ENCODE results near the gene TNFSF18. TPM values are rescaled to one million over a fixed set of nuclear protein-coding genes. Genes with fewer than 3 reads are reported as not detected.

TNFSF18 gene
- total RNA-seq, 1 donor from 2014 or later, result not detected

DNA sequence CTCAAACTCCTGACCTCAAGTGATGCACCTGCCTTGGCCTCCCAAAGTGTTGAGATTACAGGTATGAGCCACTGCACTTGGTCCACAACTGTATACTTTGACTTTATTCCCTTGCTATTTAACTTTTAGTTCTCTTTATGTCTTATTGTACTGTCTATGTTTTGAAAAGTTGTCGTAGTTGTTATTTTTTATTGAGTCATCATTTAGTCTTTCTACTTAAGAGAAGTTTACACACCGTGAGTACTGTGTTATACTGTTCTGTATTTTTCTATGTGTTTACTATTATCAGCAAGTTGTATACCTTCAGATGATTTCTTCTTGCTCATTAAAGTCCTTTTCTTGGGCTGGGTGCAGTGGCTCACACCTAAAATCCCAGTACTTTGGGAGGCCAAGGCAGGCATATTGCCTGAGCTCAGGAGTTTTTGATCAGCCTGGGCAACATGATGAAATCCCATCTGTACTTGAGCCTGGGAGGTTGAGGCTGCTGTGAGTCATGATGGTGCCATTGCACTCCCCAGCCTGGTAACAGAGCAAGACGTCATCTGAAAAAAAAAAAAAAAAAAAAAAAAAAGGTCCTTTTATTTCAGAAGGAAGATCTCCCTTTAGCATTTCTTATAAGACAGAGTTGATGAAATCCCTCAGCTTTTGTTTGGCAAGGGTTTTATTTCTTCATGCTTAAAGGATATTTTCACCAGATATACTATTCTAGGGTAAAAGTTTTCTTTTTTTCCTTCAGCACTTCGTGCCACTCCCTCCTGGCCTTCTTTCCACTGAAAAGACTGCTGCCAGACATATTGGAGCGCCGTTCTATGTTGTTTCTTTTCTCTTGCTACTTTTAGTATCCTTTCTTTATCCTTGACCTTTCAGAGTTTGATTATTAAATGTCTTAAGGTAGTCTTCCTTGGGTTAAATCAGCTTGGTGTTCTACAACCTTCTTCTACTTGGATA is 47.6 kb downstream of the TNFSF18 start:
- H3K4me3 ChIP-seq (ENCODE audit: low read depth, low read length), result no peak overlapping the region
- DNase-seq (ENCODE audit: low read depth), result peak; percentile 40
- TF ChIP-seq, protein P1, sequence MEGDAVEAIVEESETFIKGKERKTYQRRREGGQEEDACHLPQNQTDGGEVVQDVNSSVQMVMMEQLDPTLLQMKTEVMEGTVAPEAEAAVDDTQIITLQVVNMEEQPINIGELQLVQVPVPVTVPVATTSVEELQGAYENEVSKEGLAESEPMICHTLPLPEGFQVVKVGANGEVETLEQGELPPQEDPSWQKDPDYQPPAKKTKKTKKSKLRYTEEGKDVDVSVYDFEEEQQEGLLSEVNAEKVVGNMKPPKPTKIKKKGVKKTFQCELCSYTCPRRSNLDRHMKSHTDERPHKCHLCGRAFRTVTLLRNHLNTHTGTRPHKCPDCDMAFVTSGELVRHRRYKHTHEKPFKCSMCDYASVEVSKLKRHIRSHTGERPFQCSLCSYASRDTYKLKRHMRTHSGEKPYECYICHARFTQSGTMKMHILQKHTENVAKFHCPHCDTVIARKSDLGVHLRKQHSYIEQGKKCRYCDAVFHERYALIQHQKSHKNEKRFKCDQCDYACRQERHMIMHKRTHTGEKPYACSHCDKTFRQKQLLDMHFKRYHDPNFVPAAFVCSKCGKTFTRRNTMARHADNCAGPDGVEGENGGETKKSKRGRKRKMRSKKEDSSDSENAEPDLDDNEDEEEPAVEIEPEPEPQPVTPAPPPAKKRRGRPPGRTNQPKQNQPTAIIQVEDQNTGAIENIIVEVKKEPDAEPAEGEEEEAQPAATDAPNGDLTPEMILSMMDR (conservative IDR thresholded peaks at IDR 0.05; ENCODE audit: low read depth, low read length), result no peak

DNA sequence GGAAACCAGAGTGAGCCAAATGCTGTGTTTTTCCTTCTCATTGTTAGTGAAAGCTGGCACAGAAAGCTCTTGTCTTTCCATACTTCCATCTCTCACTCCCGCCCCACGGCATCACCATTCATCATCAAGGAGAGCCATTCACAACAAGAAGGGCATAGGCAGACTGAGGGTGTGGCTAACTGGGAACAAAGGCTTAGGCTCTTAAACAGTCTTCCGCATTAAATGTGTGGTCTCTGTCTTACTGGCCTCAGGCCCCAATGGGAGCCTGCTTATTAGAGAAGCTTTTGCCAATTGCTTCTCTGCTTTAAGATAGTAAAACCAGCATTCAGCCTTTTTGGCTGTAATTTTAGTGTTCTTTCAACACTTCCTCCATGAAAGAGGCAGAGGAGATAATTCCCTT is 51.4 kb downstream of the TNFSF18 start:
- no peak for DNase-seq (ENCODE audit: low read depth)
- TF ChIP-seq, protein P1 (conservative IDR thresholded peaks at IDR 0.05; ENCODE audit: low read depth, low read length), result no peak
- H3K4me3 ChIP-seq (ENCODE audit: low read depth, low read length), result no peak overlapping the region

GRCh38 chr1:172997941-172998361 is 52.8 kb downstream of the TNFSF18 start:
- TF ChIP-seq, protein P1 (conservative IDR thresholded peaks at IDR 0.05; ENCODE audit: low read depth, low read length), result no peak
- no peak overlapping the region for H3K4me3 ChIP-seq (ENCODE audit: low read depth, low read length)
- no peak for DNase-seq (ENCODE audit: low read depth)

DNA sequence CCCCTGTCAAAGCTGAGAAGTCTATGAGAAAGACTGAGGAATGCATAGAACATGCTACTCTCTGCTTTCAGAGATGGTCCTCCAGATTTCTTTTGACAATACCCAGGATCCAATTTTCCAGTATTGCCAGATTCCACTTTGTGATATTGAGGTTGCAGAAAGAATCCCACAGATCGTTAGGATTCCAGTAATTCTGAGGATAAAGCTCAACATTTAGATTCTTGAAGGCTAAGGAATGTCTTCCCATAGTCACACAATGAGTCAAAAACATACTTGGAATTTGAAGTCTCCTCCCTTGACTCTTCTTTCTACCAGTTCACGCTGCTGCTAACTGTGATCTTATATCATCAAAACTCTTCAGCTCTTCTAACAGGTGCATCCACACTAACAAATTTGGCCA is 57.1 kb downstream of the TNFSF18 start:
- no peak for DNase-seq (ENCODE audit: low read depth)
- no peak overlapping the region for H3K4me3 ChIP-seq (ENCODE audit: low read depth, low read length)
- TF ChIP-seq, protein P1 (conservative IDR thresholded peaks at IDR 0.05; ENCODE audit: low read depth, low read length), result no peak

DNA sequence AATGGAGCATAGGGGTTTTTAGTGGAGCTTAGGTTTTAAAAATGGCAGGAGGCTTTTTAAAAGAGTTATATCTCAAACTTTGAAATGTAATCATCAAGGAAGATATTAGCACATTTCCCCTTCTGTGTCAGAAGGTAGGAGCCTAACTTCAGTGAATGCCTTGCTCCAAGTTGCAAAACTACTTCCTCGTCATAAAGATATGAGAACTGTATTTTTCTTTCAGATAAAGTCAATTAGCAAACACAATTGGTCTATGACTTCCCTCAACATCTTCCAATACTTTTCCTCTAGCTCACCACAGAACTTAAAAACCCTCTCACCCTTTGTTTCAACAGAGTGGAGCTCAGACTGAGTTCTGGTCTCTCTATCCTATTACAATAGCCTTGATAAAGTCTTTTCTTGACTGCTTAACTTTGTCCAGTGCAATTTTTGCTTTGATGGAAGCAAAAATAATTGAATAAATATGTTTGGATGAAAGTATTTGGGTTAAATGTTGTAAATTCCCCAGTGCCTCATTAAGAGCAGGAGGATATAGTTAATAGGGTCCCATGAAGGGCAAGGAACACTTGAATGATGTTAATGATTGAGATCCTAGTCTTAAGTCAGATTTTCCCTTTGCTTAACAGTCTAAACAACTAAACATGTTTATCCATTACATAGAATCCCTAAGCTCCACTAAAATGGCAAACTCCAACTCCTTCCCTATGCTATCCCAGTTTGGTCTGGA is 58.9 kb downstream of the TNFSF18 start:
- no peak for DNase-seq (ENCODE audit: low read depth)
- H3K4me3 ChIP-seq (ENCODE audit: low read depth, low read length), result no peak overlapping the region
- TF ChIP-seq, protein P1 (conservative IDR thresholded peaks at IDR 0.05; ENCODE audit: low read depth, low read length), result no peak

DNA sequence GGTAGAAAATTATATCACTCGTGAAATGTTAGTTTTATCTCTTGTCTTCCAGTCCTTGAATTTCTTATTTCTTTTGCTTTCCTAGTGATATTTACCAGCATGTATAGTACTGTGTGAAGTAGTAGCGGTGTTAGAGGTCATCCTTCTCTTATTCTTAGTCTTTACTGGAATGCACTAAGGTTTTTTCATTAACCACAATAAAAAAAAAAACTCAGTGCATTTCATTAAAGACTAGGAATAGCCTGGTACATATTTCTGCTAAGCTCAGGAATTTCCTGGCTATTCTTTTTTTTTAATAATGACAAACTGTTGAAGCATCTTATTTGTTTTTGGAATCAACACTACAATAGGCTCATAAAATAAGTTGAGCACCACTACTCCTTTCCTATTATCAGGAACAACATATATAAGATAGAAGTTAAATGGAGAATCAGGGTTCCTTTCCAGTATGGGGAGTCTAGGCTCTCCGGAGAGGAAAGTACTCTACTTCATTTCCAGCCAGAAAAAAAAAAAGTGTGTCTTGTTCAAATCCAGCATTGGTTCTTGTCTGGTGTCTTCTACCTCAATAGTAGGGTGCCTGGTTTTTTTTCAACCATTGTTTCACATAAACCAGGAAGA is 60.0 kb downstream of the TNFSF18 start:
- H3K4me3 ChIP-seq (ENCODE audit: low read depth, low read length), result no peak overlapping the region
- DNase-seq (ENCODE audit: low read depth), result no peak
- TF ChIP-seq, protein P1 (conservative IDR thresholded peaks at IDR 0.05; ENCODE audit: low read depth, low read length), result no peak

Other genes starting within 250 kb of the TNFSF18 start
- 0.29 and 0.35 TPM in 2 replicates for gene TNFSF4, start 156.4 kb upstream of the TNFSF18 start, total RNA-seq

Data from epithelial cell of proximal tubule (primary cell).